Retinal pigment epithelial cell (primary cell): ENCODE data around the gene SPHK2.
"Not testable (repeated sequence)": the region's sequence is repeated elsewhere in the genome, so short reads cannot be mapped to it uniquely, and the experiment has no call there.

Source experiments
- DNase-seq: peaks from one replicate; pipeline ENCODE4 v3.0.0-alpha.2; 2010; ENCODE audit warnings: low read depth
- H3K4me3 ChIP-seq: 2 replicates; pipeline ENCODE4 v1.5.1; 2011; ENCODE audit warnings: mild to moderate bottlenecking, low read length, control low read depth, moderate library complexity
- CTCF ChIP-seq: conservative IDR thresholded peaks from 2 replicates; pipeline ENCODE4 v1.5.1; 2011; ENCODE audit warnings: low read depth, low read length, control low read depth, inconsistent platforms

Gene SPHK2

DNA sequence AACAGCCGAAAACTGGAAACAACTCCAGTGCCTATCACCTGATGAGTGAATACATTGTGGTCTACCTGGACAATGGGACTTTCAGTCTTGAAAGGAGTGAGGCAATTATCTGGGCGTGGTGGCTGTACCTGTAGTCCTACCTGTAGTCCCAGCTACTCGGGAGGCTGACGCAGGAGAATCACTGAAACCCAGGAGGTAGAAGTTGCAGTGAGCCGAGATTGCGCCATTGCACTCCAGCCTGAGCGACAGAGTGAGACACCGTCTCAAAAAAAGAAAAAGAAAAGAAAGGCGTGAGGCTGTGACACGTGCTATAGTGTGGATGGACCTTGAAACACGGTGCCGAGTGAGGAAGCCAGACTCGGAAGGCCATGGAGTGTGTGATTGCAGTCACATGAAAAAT, 57.6 kb downstream of the SPHK2 start:
- TF ChIP-seq CTCF, result no peak
- no peak for DNase-seq
- no peak overlapping the region for H3K4me3 ChIP-seq

DNA sequence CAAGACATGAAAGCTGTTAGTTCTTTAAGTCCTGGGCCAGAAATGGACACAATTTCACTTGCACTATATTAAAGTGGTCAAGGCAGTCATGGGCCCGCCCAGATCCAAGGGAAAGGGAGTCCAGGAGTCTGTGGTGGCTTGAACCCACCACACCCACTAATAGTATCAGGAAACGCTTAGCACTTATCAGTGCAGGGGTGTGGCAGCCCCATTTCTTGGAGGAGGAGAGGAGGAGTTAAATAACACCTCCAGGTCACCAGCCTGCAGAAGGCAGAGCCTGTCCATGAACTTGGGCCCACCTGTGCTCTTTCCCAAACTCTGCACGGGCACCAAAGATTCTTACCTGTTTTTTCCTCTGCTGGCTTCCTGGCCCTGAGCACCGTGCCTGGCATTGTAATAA, 58.9 kb downstream of the SPHK2 start:
- no peak for TF ChIP-seq CTCF
- DNase-seq, result no peak
- H3K4me3 ChIP-seq, result no peak overlapping the region

GRCh38 chr19:48680006-48680405, 60.7 kb downstream of the SPHK2 start:
- DNase-seq, H3K4me3 ChIP-seq: not testable (repeated sequence)
